HEK293 (cell line): ENCODE results near the gene HERC4.
A peak's percentile ranks its signal among the peaks of the same experiment; 100 is the strongest.

ENCODE experiments used
- CTCF ChIA-PET: fragments of 350-600 bp; formaldehyde crosslinking; extraction: SDS; loops from one replicate; lab custom pipeline; 2021; ENCODE audit warnings: antibody characterized with exemption; lab: Yijun Ruan, JAX
- POLR2A ChIA-PET: fragments of 300-600 bp; formaldehyde crosslinking; extraction: SDS; loops from one replicate; lab custom pipeline; 2020; ENCODE audit warnings: antibody characterized with exemption, inconsistent platforms; lab: Yijun Ruan, JAX
- H3K27ac ChIP-seq: fragments of 200-500 bp; sonication (Bioruptor generic); 2 replicates; pipeline ENCODE4 v1.5.1; 2014; ENCODE audit warnings: low read depth, low read length, control low read depth, inconsistent platforms; ENCODE audit errors: extremely low read depth
- H3K36me3 ChIP-seq, 2 experiments: fragments of 200-500 bp in 1 of 2; sonication (Bioruptor generic) in 1 of 2; 1 replicate in 1 of 2; 2 replicates in 1 of 2; pipeline ENCODE4 v1.5.1; 2014 to 2017; ENCODE audit warnings: inconsistent platforms in 2 of 2, low read length in 2 of 2; ENCODE audit not compliant: control insufficient read depth in 2 of 2, insufficient read depth in 1 of 2
- H3K4me1 ChIP-seq: fragments of 200-500 bp; sonication (Bioruptor generic); 2 replicates; pipeline ENCODE4 v1.5.1; 2014; ENCODE audit warnings: mild to moderate bottlenecking, low read length, inconsistent platforms; ENCODE audit not compliant: control insufficient read depth, insufficient read depth
- H3K4me3 ChIP-seq: 2 replicates; pipeline ENCODE4 v1.5.1; 2011; ENCODE audit warnings: low read depth, mild to moderate bottlenecking, control low read depth, low read length, moderate library complexity
- H3K9me3 ChIP-seq: fragments of 200-500 bp; sonication (Bioruptor generic); 2 replicates; pipeline ENCODE4 v1.5.1; 2014; ENCODE audit warnings: low read depth, low read length, inconsistent platforms; ENCODE audit not compliant: control insufficient read depth, insufficient read depth
- BCL11A ChIP-seq: fragments of 450-650 bp; formaldehyde crosslinking; IDR thresholded peaks from 2 replicates; pipeline ENCODE4 v1.5.1; 2016; ENCODE audit warnings: low read depth, missing biosample characterization, missing genetic modification characterization
- EGR2 ChIP-seq: fragments of 450-650 bp; formaldehyde crosslinking; IDR thresholded peaks from 2 replicates; pipeline ENCODE4 v1.5.1; 2016; ENCODE audit warnings: low read depth, missing biosample characterization, missing genetic modification characterization
- GLI2 ChIP-seq: fragments of 450-650 bp; formaldehyde crosslinking; IDR thresholded peaks from 2 replicates; pipeline ENCODE4; 2017; ENCODE audit warnings: missing biosample characterization, missing genetic modification characterization, low read depth, borderline replicate concordance
- IKZF3 ChIP-seq: fragments of 450-650 bp; IDR thresholded peaks from 2 replicates; pipeline ENCODE4 v1.5.0; 2018; ENCODE audit warnings: missing biosample characterization, mild to moderate bottlenecking, missing genetic modification characterization, moderate library complexity
- SALL2 ChIP-seq: fragments of 450-650 bp; formaldehyde crosslinking; IDR thresholded peaks from 2 replicates; pipeline ENCODE4 v1.5.0; 2017; ENCODE audit warnings: missing biosample characterization, mild to moderate bottlenecking, missing genetic modification characterization, borderline replicate concordance
- TRIM28 ChIP-seq: IDR thresholded peaks from 2 replicates; pipeline ENCODE4 v1.6.1; 2011; ENCODE audit warnings: low read length, control low read depth, borderline replicate concordance
- ZBTB20 ChIP-seq: fragments of 450-650 bp; formaldehyde crosslinking; IDR thresholded peaks from 2 replicates; pipeline ENCODE4 v1.5.1; 2016; ENCODE audit warnings: missing biosample characterization, missing genetic modification characterization
- ZBTB26 ChIP-seq: fragments of 450-650 bp; formaldehyde crosslinking; optimal IDR thresholded peaks from 2 replicates; pipeline ENCODE3; 2016; ENCODE audit warnings: missing biosample characterization, mild to moderate bottlenecking, missing genetic modification characterization
- ZIC2 ChIP-seq: fragments of 450-650 bp; formaldehyde crosslinking; IDR thresholded peaks from 2 replicates; pipeline ENCODE4 v1.5.1; 2016; ENCODE audit warnings: missing biosample characterization, missing genetic modification characterization
- ZNF140 ChIP-seq: fragments of 450-650 bp; formaldehyde crosslinking; IDR thresholded peaks from 2 replicates; pipeline ENCODE4 v1.5.1; 2016; ENCODE audit warnings: missing biosample characterization, missing genetic modification characterization
- ZNF157 ChIP-seq: fragments of 450-650 bp; formaldehyde crosslinking; IDR thresholded peaks from 2 replicates; pipeline ENCODE4 v1.5.1; 2016; ENCODE audit warnings: missing biosample characterization, missing genetic modification characterization
- ZNF2 ChIP-seq: fragments of 450-650 bp; formaldehyde crosslinking; IDR thresholded peaks from 2 replicates; pipeline ENCODE4 v1.5.1; 2016; ENCODE audit warnings: missing biosample characterization, missing genetic modification characterization
- ZNF202 ChIP-seq: fragments of 450-650 bp; formaldehyde crosslinking; IDR thresholded peaks from 2 replicates; pipeline ENCODE4 v1.5.1; 2016; ENCODE audit warnings: missing biosample characterization, missing genetic modification characterization, borderline replicate concordance
- ZNF211 ChIP-seq: fragments of 450-650 bp; formaldehyde crosslinking; IDR thresholded peaks from 2 replicates; pipeline ENCODE4 v1.5.1; 2016; ENCODE audit warnings: low read depth, missing biosample characterization, missing genetic modification characterization
- ZNF214 ChIP-seq: fragments of 450-650 bp; formaldehyde crosslinking; IDR thresholded peaks from 2 replicates; pipeline ENCODE4 v1.5.1; 2017; ENCODE audit warnings: missing biosample characterization, mild to moderate bottlenecking, missing genetic modification characterization, borderline replicate concordance
- ZNF302 ChIP-seq: fragments of 450-650 bp; formaldehyde crosslinking; IDR thresholded peaks from 2 replicates; pipeline ENCODE4 v1.5.1; 2016; ENCODE audit warnings: missing biosample characterization, missing genetic modification characterization, low read depth
- ZNF366 ChIP-seq: fragments of 450-650 bp; formaldehyde crosslinking; conservative IDR thresholded peaks from 2 replicates; pipeline ENCODE4 v1.5.1; 2016; ENCODE audit warnings: missing biosample characterization, missing genetic modification characterization
- ZNF404 ChIP-seq: fragments of 450-650 bp; formaldehyde crosslinking; IDR thresholded peaks from 2 replicates; pipeline ENCODE4 v1.5.1; 2017; ENCODE audit warnings: missing biosample characterization, missing genetic modification characterization
- ZNF433 ChIP-seq: fragments of 450-650 bp; formaldehyde crosslinking; IDR thresholded peaks from 2 replicates; pipeline ENCODE4 v1.5.1; 2016; ENCODE audit warnings: missing biosample characterization, missing genetic modification characterization, low read depth
- ZNF510 ChIP-seq: fragments of 450-650 bp; formaldehyde crosslinking; IDR thresholded peaks from 2 replicates; pipeline ENCODE4 v1.5.1; 2018; ENCODE audit warnings: mild to moderate bottlenecking, missing genetic modification characterization, missing biosample characterization; ENCODE audit not compliant: insufficient replicate concordance
- ZNF518A ChIP-seq: fragments of 450-650 bp; formaldehyde crosslinking; conservative IDR thresholded peaks from 2 replicates; pipeline ENCODE4 v1.5.1; 2016; ENCODE audit warnings: low read depth, missing biosample characterization, missing genetic modification characterization
- ZNF521 ChIP-seq: fragments of 450-650 bp; formaldehyde crosslinking; IDR thresholded peaks from 2 replicates; pipeline ENCODE4 v1.5.1; 2017; ENCODE audit warnings: missing biosample characterization, mild to moderate bottlenecking, missing genetic modification characterization
- ZNF580 ChIP-seq: fragments of 450-650 bp; formaldehyde crosslinking; IDR thresholded peaks from 2 replicates; pipeline ENCODE4 v1.5.1; 2016; ENCODE audit warnings: missing biosample characterization, missing genetic modification characterization
- ZNF629 ChIP-seq: fragments of 450-650 bp; formaldehyde crosslinking; IDR thresholded peaks from 2 replicates; pipeline ENCODE4 v1.5.1; 2017; ENCODE audit warnings: missing biosample characterization, missing genetic modification characterization
- ZNF701 ChIP-seq: fragments of 450-650 bp; formaldehyde crosslinking; IDR thresholded peaks from 2 replicates; pipeline ENCODE4 v1.5.1; 2016; ENCODE audit warnings: missing biosample characterization, missing genetic modification characterization
- ZNF707 ChIP-seq: fragments of 450-650 bp; formaldehyde crosslinking; IDR thresholded peaks from 2 replicates; pipeline ENCODE4 v1.5.1; 2016; ENCODE audit warnings: missing biosample characterization, missing genetic modification characterization
- ZNF777 ChIP-seq: fragments of 450-650 bp; formaldehyde crosslinking; IDR thresholded peaks from 2 replicates; pipeline ENCODE4 v1.5.1; 2017; ENCODE audit warnings: missing biosample characterization, missing genetic modification characterization, borderline replicate concordance
- ZNF837 ChIP-seq: fragments of 450-650 bp; formaldehyde crosslinking; IDR thresholded peaks from 2 replicates; pipeline ENCODE4 v1.5.1; 2016; ENCODE audit warnings: missing biosample characterization, missing genetic modification characterization
- TF ChIP-seq, protein P1 (sequence below): fragments of 450-650 bp; formaldehyde crosslinking; IDR thresholded peaks from 2 replicates; pipeline ENCODE4 v1.5.1; 2016; ENCODE audit warnings: missing biosample characterization, missing genetic modification characterization, low read depth

The HERC4 gene

GRCh38 chr10:68107651-68108050, 32.6 kb upstream of the HERC4 start:
- Histone ChIP-seq H3K36me3 (no peaks in the 10 kb centered on the region), H3K27ac (no peak overlapping the region), H3K4me3 (no peak overlapping the region), H3K9me3 (no peaks in the 10 kb centered on the region), H3K4me1 (peaks cover 18% of the 10 kb centered on the region)
- ChIA-PET POLR2A (interaction anchor here (0.7 kb wide), 1 partner anchor 336 kb away, joined by 4 read pairs; no protein-coding TSS in a partner anchor), CTCF (no interaction called here)
- TF ChIP-seq ZNF202 (tag by site-specific recombination) (no peak), TRIM28 (no peak), ZNF211 (tag by site-specific recombination) (no peak), ZNF433 (no peak), ZNF214 (no peak), ZNF580 (tag by site-specific recombination) (no peak), ZNF777 (tag by site-specific recombination) (no peak), ZNF837 (tag by site-specific recombination) (no peak), ZBTB20 (tag by site-specific recombination) (no peak), ZNF140 (tag by site-specific recombination) (no peak), ZNF302 (no peak), ZBTB26 (tag by site-specific recombination) (no peak), ZIC2 (tag by site-specific recombination) (no peak), ZNF521 (tag by site-specific recombination) (no peak), ZNF2 (tag by site-specific recombination) (no peak), ZNF701 (tag by site-specific recombination) (no peak), ZNF707 (tag by site-specific recombination) (no peak)
- TF ChIP-seq, protein P1, sequence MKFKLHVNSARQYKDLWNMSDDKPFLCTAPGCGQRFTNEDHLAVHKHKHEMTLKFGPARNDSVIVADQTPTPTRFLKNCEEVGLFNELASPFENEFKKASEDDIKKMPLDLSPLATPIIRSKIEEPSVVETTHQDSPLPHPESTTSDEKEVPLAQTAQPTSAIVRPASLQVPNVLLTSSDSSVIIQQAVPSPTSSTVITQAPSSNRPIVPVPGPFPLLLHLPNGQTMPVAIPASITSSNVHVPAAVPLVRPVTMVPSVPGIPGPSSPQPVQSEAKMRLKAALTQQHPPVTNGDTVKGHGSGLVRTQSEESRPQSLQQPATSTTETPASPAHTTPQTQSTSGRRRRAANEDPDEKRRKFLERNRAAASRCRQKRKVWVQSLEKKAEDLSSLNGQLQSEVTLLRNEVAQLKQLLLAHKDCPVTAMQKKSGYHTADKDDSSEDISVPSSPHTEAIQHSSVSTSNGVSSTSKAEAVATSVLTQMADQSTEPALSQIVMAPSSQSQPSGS (tag by site-specific recombination): no peak

DNA sequence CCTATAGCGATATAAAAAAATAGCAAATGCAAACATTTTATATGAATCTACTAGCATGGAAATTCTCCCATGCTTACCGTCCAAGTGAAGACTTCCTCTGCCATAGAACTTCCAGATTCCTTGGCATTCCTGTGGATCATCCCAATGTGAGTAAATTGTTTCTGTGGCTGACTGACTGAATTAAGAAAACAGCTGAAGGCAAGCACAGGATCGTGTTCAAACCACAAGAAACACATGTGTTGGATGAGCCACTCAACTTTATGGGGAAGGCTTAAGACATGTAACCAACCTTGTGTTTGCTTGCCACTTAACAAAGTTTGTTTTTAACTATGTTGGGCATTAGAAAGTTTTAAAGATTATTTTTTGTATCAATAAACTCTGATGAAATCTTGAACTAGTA, 31.6 kb upstream of the HERC4 start:
- H3K9me3 ChIP-seq: no peaks in the 10 kb centered on the region
- H3K4me1 ChIP-seq: peaks cover 18% of the 10 kb centered on the region
- ChIA-PET POLR2A (interaction anchor here (0.8 to 1.2 kb wide), 2 partner anchors 9 to 15 kb away, joined by 3 to 4 read pairs; no protein-coding TSS in a partner anchor), CTCF (interaction anchor here (0.9 kb wide), 1 partner anchor 50 kb away, joined by 4 read pairs; no protein-coding TSS in a partner anchor)
- no peak overlapping the region for H3K27ac ChIP-seq
- no peaks in the 10 kb centered on the region for H3K36me3 ChIP-seq
- no peak overlapping the region for H3K4me3 ChIP-seq
- TF ChIP-seq ZNF404 (tag by site-specific recombination): no peak
- TF ChIP-seq ZNF629 (tag by site-specific recombination): peak; percentile 43; the same call in 1 of the 2 replicates
- peak; percentile 76 for TF ChIP-seq IKZF3
- TF ChIP-seq EGR2: no peak
- TF ChIP-seq ZNF157: no peak
- TF ChIP-seq ZNF510: no peak
- TF ChIP-seq ZNF366 (tag by site-specific recombination): no peak; the same call in 1 of the 2 replicates
- no peak for TF ChIP-seq SALL2 (tag by site-specific recombination)
- peak; percentile 82 for TF ChIP-seq GLI2 (tag by site-specific recombination)
- TF ChIP-seq ZNF518A (tag by site-specific recombination): no peak
- TF ChIP-seq BCL11A (tag by site-specific recombination): peak; percentile 67; the same call in 1 of the 2 replicates
